Activated naive CD8-positive, alpha-beta T cell treated with anti-CD3 and anti-CD28 coated beads, Interleukin-2, amount 50 U/mL, for 16 hours (primary cell): ENCODE data around the gene ZNF783.
"Not testable (repeated sequence)": the region's sequence is repeated elsewhere in the genome, so short reads cannot be mapped to it uniquely, and the experiment has no call there.

ENCODE experiments used
- DNase-seq: peaks from one replicate; pipeline ENCODE4 v3.0.0-alpha.2; 2020; ENCODE audit warnings: low read depth, low spot score

ZNF783 gene

DNA sequence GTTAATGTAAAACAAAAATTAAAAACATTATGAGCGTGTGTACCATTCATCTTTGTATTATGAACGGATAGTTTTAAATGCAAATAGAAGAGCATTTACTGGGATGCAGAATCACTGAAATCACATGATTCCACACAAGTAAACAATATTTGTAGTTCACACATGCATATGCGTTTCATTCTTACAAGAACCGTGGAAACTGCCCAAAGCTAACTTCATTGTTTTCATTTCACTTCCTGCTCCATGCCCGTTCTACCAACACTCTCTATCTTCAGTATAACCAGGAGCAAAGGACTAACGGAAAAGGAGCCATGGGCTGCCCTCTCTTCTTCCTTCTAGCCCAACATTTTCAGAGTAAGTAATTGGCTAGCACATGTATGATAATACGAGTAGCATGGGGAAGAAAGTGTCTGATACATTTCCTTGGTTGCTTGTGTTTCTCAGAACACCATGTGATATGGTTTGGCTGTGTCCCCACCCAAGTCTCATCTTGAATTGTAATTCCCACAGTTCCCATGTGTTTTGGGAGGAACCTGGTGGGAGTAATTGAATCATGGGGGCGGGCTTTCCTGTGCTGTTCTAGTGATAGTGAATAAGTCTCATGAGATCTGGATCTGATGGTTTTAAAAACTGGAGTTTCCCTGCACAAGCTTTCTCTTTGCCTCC, 38.8 kb downstream of the ZNF783 start:
- DNase-seq = no peak

DNA sequence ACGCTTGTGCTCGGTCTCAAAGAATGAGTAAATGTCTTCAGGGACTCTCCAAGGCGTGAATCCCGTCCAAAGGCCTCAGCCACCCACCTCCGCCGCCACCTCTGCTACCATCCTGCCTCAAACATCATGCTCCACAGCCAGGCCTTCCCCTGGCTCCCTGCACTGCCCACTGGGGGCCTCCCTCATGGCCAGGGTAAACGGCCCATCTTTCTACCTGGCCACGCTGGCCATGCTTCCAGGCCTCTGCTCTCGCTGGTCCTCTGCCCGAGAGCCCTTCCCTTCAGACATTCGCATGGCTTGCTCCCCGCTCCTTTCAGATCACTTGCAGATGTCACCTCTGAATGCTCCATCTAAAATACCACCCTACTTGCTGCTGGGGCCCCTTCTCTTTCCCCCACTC, 40.2 kb downstream of the ZNF783 start:
- DNase-seq = no peak

DNA sequence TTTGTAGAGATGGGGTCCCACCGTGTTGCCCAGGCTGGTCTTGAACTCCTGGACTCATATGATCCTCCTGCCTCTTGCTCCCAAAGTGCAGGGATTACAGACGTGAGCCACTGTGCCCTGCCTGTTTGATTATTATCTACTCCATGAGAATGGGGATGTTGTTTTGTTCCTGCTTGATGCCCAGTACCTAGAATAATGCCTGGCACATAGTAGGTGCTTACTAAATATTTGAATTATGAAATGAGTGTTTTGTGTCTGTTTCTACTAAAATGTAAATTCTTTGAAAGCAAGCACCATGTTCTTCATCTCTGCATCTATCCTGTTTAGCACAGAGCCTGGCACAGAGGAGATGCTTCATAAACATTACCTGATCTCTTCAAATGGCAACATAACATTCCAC, 40.9 kb downstream of the ZNF783 start:
- no peak for DNase-seq

DNA sequence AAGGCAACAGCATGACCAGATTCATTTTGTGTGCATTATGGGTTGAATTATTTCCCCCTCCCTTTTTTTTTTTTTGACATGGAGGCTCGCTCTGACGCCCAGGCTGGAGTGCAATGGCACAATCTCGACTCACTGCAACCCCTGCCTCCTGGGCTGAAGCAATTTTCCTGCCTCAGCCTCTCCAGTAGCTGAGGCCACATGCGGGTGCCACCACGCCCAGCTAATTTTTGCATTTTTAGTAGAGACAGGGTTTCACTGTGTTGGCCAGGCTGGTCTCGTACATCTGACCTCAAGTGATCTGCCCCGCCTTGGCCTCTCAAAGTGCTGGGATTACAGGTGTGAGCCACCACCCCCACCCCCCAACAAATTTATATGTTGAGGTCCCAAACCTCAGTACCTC, 42.0 kb downstream of the ZNF783 start:
- no peak for DNase-seq

DNA sequence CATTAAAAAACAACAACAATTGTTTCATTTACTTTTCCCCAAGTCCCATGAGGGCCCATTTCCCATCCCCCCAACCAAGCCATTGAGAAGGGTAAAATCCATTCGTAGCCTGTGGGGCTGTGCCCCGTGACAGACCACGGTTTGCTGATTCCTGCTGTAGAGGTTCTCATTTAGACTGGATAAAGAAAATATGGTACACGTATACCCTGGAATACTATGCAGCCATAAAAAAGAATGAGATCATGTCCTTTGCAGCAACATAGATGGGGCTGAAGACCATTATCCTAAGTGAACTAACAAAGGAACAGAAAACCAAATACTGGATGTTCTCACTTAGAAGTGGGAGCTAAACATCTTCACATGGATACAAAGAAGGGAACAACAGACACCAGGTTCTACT, 44.9 kb downstream of the ZNF783 start:
- DNase-seq = no peak

DNA sequence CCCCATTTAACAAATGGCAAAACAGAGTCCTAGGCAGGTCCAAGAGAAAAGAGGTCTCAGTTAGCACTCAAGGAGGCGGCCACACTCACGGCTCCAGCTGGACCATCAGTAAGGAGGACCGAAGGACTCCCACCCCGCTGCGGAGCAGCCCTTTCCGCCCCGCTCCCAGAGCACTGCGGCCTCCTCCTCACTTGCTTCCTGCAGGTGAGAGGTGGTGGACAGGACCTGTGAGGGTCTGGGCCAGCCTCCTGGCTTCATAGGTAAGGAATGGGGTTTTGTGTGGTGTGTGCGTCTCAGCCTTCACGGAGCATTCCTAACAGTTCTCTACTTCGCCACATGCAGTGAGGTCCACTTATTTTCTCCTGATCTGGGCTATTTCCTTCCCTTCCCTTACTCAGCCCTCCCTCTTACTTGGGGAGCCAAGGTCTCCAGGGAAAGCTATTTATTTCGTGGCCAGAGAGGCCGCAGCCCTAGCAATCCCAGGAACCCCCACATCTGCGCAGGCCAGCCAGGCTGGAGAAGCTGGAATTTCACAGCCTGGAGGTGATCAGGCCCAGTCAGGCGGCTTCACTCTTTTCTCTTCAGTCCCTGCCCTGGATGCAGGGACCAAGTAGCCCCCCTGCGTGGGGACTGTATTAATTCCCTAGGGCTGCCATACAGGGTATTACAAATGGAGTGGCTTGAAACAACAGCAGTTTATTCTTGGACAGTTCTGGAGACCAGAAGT, 45.9 kb downstream of the ZNF783 start:
- DNase-seq = no peak

DNA sequence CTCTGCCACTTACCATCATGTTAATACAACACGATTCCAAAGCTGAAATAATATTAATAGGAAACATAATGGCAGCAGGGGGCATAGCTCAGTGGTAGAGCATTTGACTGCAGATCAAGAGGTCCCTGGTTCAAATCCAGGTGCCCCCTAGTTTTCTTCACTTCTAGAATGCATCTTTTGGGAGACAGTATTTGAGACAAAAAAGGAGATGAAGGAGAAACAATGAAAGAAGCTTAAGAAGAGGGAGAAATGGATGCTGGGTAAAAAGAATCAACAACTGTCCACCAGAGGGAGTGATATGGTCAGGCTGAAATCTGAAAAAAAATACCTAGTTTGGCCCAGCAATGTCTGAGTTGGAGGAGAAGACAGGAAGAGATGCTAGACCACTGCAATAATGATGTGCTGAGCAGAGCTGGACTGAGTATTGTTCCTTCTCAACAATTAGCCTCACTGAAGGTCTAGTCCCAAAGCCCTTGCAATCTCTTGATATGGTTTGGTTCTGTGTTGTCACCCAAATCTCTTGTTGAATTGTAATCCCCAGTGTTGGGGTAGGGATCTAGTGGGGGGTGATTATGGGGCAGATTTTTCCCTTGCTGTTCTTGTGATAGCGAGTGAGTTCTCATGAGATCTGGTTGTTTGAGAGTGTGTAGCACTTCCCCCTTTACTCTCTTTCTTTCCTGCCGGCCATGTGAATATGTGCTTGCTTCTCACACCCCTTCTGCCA, 48.3 kb downstream of the ZNF783 start:
- no peak for DNase-seq

DNA sequence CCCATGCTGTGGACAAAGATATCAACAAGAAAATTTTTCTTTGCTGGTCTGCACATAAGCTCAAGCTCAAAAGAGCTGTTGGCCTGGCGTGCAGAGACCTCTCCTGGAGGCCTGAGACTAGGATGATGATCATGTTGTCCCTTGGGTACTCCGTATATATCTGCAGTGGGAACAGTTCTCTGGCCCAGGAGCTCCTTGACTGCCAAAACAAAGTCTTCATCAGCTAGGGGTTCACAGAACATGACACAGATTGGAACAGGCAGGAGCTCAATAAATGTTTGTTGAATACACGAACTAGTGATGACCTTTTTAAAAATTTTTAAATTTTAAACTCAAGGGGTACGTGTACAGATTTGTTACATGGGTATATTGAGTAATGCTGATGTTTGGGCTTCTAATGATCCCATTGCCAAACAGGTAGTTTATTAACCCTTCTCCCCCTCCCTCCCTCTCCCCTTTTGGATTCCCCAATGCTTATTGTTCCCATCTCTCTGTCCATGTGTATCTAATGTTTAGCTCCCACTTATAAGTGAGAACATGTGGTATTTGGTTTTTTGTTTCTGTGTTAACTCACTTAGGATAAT, 49.1 kb downstream of the ZNF783 start:
- no peak for DNase-seq

DNA sequence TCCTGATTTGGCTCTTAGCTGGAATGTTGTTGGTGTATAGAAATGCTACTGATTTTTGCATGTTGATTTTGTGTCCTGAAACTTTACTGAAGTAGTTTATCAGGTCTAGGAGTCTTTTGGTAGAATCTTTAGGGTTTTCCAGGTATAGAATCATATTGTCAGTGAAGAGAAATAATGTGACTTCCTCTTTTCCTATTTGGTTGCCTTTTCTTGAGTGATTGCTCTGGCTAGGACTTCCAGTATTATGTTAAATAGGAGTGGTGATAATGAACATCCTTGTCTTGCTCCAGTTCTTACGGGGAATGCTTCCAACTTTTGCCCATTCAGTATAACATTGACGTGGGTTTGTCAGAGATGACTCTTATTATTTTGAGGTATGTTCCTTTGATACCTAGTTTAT, 52.0 kb downstream of the ZNF783 start:
- DNase-seq = no peak

DNA sequence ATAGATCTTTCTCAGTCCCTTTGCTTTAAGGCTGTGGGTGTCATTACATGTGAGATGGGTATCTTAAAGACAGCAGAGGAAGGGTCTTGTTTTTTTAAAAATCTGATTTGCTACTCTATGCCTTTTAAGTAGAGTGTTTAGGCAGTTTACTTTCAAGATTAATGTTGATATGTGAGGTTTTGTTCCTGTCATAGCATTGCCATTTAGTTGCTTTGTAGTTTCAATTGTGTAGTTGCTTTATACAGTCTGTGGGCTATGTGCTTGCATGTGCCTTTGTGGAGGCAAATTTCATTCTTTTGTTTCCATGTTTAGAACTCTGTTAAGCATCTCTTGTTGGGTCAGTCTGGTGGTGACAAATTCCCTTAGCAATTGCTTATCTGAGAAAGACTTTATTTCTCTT, 54.6 kb downstream of the ZNF783 start:
- no peak for DNase-seq

DNA sequence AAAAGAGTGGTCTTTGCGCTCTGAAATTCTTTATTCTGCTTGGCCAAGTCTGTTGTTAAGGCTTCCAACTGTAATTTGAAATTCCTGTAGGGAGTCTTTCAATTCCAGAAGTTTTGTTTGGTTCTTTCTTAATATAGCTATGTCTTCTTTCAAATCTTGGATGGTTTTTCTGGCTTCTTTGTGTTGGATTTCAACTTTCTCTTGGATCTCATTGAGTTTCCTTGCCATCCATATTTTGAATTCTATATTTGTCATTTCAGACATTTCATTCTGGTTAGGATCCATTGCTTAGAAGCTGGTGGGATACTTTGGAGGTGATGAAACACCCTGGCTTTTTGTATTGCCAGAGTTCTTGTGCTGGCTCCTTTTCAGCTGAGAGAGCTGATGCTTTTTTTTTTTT, 55.5 kb downstream of the ZNF783 start:
- no peak for DNase-seq

DNA sequence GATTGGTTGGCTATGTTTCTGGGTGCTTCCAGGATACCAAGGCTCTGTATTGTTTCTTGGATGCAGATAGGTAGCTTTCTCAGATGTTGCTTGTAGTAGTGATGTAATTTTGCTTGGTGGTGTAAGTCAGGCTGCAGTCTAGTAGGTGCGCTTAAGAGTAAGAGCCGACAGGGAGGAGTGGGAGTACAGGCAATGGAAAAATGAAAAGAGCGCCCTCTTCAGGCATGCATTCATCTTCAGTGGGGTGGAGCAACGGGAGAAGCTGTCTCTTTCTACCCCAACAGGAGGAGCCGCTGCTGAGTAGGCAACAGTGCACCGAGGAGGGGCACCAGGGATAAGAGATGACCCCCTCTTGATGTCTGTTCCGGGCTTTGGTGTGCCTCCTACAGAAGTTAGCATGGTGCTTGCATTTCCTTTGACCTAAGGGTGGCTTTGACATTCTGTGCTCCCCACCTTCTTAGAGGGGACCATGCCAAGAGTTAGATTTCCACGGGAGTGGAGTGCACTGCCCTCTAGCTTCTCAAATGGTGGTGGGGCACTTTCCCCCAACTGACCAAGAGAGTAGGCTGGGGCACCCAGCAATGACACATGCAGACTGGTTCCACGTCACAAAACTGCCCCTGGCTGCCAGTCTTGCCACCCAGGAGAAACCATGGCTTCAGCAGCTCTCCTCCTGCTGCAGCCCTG, 56.1 kb downstream of the ZNF783 start:
- DNase-seq = no peak

DNA sequence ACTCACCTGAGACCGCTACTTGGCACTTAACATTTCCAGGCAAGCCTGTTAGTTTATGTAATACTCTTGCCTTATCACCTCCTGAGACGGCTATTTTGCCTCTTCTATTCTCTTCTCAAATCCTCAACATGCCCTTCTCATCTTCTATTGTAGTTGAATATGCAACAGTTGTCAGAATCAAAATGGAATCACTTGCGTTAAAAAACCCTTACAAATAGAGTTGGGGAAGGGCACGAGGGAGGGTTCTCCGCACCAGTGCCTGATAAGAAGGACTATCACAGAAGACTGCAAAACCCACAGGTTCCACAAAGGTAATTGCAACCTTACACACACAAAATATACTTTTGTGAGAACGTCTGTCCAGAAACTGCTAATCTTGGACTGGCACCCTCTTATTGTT, 57.4 kb downstream of the ZNF783 start:
- no peak for DNase-seq

DNA sequence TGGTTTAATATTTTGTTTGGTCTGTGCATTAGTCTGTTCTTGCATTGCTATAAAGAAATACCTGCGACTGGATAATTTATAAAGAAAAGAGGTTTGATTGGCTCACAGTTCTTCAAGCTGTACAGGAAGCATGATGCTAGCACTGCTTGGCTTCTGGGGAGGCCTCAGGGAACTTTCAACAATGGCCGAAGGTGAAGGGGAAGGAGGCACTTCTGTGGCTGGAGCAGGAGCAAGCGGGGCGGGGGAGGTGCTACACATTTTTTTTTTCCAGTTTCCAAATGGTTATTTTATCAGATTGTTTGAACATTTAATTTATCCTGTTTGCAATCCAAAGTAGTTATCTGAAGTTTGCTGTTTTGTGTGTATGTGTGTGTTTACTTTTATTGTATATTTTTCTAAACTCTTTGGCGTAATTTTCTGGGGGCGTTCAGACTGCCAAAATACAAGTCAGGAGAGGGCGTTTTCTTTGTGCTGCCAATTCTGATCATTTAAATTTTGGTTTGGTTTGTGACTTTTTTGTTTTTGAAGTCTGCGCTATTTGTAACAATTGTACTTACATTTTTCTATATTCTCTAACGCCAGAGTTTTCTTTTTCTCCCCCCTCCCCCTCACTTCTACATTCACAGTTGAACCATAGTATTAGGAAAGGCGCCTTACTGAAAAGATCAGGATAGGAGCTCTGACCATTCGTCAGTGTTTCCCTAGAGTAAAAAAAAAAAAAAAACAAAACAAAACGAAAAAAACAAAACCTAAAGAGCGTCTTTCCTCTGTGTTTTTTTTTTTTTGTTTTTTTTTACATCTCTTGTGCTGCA, 58.5 kb downstream of the ZNF783 start:
- DNase-seq = no peak

DNA sequence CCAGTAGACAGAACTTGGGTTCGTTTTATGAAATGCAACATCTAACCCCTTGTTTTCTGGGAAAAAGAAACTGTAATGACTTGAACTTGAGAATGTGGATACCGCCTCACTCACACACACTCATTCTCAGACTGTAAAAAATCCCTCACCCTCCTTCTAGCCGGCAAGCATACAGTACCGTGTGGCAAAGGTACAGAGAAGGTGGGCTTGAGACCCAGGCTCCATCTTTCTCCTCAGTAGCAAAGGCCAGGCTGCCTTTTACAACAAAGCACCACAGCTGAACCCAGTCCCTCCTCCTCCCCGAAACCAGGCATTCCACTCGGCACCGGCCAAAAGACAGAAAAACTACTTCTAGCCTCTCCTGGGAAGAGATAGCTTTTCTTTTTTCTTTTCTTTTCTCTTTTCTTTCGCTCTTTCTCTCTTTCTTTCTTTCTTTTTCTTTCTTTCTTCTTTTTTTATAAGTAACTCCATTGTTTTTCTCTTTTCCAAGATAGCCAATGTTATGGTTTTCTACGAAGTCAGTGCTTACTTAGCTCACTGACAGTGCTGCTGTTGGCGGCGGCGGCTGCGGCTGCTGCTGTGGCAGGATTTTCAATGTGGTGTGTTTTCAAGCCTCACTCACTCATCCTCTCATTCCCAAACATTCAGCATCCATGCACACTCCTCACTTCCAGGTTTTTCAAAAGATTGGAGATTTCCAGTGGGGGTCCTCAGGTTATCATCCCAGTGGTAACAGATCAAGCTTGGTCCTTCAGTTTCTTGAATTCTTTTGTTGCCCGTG, 59.3 kb downstream of the ZNF783 start:
- DNase-seq = not testable (repeated sequence)

DNA sequence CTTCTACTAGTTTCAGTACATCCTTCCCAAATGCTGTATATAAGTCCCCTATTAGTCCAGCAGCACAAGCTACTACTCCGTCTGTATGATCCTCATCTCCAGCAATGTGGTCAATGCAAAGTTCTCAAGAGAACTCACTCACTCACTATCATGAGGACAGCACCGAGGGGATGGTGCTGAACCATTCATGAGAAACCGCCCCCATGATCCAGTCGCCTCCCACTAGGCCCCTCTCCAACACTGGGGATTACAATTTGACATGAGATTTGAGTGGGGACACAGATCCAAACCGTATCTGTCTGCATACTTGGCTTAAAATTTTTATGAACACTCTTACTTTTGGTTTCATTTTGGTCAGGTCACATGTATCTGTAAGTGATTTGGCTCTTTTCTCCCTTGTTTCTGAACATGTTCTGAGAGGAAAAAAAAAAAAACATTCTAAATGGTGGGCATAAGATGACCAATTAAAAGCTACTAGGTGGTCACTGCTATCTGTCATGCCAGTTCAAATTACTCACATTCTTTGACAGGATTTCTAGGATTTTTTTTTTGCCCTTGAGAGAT, 60.1 kb downstream of the ZNF783 start:
- no peak for DNase-seq

DNA sequence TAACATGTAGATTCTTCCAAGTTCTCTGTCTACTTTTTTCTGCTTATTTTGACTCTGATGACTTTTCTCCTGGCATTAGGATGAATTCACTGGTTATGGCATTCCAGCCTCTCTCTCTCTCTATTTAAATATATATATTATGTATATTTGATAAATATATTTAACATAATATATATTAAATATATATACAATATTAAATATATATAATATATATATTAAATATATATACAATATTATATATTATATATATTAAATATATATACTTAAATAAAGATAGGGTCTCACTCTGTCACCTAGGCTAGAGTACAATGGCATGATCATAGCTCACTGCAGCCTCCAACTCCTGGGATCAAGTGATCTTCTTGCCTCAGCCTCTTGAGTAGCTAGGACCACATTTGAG, 60.7 kb downstream of the ZNF783 start:
- DNase-seq = no peak

DNA sequence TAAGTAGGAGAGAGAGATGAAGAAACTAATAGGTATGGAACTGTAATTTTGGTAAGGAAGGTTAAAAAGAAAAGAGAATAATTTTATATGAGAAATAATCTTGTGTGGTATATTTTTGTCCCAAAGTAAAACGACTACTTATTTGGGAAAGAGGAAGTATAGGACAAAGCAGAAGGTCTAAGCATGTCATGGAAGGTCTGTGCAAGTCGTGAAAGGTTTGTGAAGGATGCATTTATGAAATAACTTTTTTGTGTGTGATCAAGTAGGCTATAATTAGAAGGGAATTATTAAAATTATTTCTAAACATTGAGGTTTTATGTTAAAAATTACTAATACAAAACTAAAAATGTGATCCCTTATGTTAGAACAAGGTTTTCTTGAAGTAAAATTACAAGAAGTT, 63.3 kb downstream of the ZNF783 start:
- DNase-seq = no peak

DNA sequence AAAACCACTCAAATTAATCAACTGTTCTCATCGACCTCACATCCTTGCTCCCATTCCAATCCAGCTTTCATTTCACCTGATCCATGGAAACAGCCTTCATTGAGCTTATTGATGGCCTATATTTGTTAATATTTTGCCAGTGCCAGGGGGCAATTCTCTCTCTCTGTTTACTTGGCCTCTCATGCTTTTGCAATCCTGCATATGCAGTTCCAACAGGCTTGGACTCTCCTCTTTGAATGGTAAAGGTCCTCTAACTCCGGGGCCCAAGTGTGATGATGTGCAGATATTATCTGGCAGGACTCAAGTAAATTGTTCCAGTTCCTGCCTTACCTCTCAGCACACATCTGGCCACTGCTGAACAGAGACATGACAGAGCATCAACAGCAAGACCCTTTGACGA, 67.3 kb downstream of the ZNF783 start:
- no peak for DNase-seq

DNA sequence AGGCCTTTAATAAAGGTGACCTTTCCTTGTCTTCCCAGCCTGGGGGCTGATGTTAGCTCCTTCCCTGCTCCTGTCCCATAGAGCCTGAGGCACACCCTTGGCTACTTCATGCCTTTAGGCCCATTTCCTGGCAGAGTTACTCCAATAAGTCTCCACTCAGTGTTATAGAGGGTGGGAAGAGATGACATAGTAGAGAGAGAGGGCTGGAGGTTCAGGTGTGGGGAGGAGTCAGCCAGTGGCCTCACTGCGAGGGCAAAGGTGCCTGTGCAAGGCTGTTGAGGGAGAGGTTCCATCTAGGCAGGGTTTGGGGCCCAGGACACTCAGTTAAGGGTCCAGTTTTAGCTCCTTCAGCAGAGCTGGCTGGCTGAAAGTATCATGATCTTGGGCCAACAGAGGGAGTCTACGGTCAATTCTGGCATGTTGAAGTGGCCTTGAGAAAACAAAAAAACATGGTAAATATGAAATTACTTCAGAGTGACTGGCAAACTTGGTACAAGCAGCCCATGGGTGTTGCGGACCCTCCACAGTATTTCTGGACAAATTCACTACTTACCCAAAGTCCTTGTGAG, 67.9 kb downstream of the ZNF783 start:
- DNase-seq = no peak
